Suprapubic skin (tissue), 4 donors: Measurements from ENCODE around the gene ZNF778.

ENCODE experiments used
- CTCF ChIP-seq, 2 donors: fragments of 200-600 bp in 1 of 2; fragments of 450-650 bp in 1 of 2; sonication (generic) in 1 of 2; IDR thresholded peaks; one replicate each; pipeline ENCODE4 v1.5.1; 2016 to 2019; ENCODE audit warnings: antibody characterized with exemption in 2 of 2, mild to moderate bottlenecking in 1 of 2, moderate library complexity in 1 of 2
- POLR2A ChIP-seq, 2 donors: fragments of 450-650 bp; IDR thresholded peaks; one replicate each; pipeline ENCODE4 v1.6.1; 2017; ENCODE audit warnings: antibody characterized with exemption in 2 of 2, mild to moderate bottlenecking in 2 of 2, moderate library complexity in 2 of 2
- POLR2AphosphoS5 ChIP-seq, 3 donors: sonication (generic); formaldehyde crosslinking; IDR thresholded peaks; one replicate each; pipeline ENCODE4 v1.6.1; 2017; ENCODE audit warnings: antibody characterized with exemption in 3 of 3

GRCh38 chr16:89232107-89232506, 14.6 kb downstream of the ZNF778 start:
- TF ChIP-seq POLR2AphosphoS5 (IDR thresholded peaks at IDR 0.05) (no peak), POLR2A (IDR thresholded peaks at IDR 0.05) (no peak), CTCF (IDR thresholded peaks at IDR 0.05) (no peak)
